ENCODE results near the gene KIAA1671. TPM values are rescaled to one million over a fixed set of nuclear protein-coding genes. Genes with fewer than 3 reads are reported as not detected.

Gene KIAA1671
- polyA plus RNA-seq, 3 donors = not detected

GRCh38 chr22:25038771-25039170 lies 86.3 kb downstream of the KIAA1671 start:
- Mint-ChIP-seq H3K27ac (no peak overlapping the region), H3K9me3 (no peaks in the 10 kb centered on the region), H3K27me3 (ENCODE audit: low read depth in 3 of 3) (peaks cover 1 to 2% (median 2%) of the 10 kb centered on the region in 3 donors), H3K4me3 (no peak overlapping the region), H3K4me1 (no peaks in the 10 kb centered on the region), H3K36me3 (no peaks in the 10 kb centered on the region)
- Histone ChIP-seq H3K9me3 (replicated peaks in 1 of 2; ENCODE audit: control insufficient read depth in 1 of 2, insufficient read depth in 1 of 2, low read length in 2 of 2) (no peaks in the 10 kb centered on the region), H2AFZ (ENCODE audit: insufficient read depth, low read depth, low read length, poor library complexity, severe bottlenecking) (no peak overlapping the region), H3K4me3 (replicated peaks in 1 of 3; ENCODE audit: low read depth in 2 of 3, low read length in 3 of 3) (no peak overlapping the region), H3K9ac (ENCODE audit: insufficient read depth, low read length, poor library complexity, severe bottlenecking) (no peak overlapping the region), H4K20me1 (ENCODE audit: insufficient read depth, low read length) (no peaks in the 10 kb centered on the region), H3K27ac (ENCODE audit: low read depth in 1 of 2, low read length in 2 of 2) (no peak overlapping the region), H3K36me3 (replicated peaks in 1 of 2; ENCODE audit: control insufficient read depth in 1 of 2, insufficient read depth in 2 of 2, low read length in 2 of 2) (no peaks in the 10 kb centered on the region), H3K4me1 (ENCODE audit: control insufficient read depth in 1 of 2, insufficient read depth in 2 of 2, low read length in 2 of 2) (no peaks in the 10 kb centered on the region), H3K4me2 (replicated peaks; ENCODE audit: extremely low read depth, low read length, poor library complexity, severe bottlenecking) (no peak overlapping the region), H3K79me2 (ENCODE audit: insufficient read depth, low read length) (no peaks in the 10 kb centered on the region), H3K27me3 (ENCODE audit: control insufficient read depth in 2 of 2, insufficient read depth in 2 of 2, low read length in 2 of 2) (no peaks in the 10 kb centered on the region)
- intact Hi-C loops (cut with micrococcal nuclease) = no loop called here
- WGBS (ENCODE audit: insufficient coverage) = 97% methylated on average over 15 of the region's 15 CpGs
- DNase-seq = no peak
- no peak for TF ChIP-seq CTCF (IDR thresholded peaks at IDR 0.05)

GRCh38 chr22:25039255-25039654 lies 86.7 kb downstream of the KIAA1671 start:
- H3K4me1 Mint-ChIP-seq = no peaks in the 10 kb centered on the region
- intact Hi-C loops (cut with micrococcal nuclease) = no loop called here

More at GRCh38 chr22:25039255-25039654, 86.7 kb downstream of the KIAA1671 start:
- Mint-ChIP-seq H3K4me3 (no peak overlapping the region), H3K9me3 (no peaks in the 10 kb centered on the region), H3K27me3 (ENCODE audit: low read depth in 3 of 3) (peaks cover 1 to 2% (median 2%) of the 10 kb centered on the region in 3 donors), H3K36me3 (no peaks in the 10 kb centered on the region), H3K27ac (no peak overlapping the region)
- no peak for DNase-seq
- Histone ChIP-seq H3K4me3 (replicated peaks in 1 of 3; ENCODE audit: low read depth in 2 of 3, low read length in 3 of 3) (no peak overlapping the region), H3K36me3 (replicated peaks in 1 of 2; ENCODE audit: control insufficient read depth in 1 of 2, insufficient read depth in 2 of 2, low read length in 2 of 2) (no peaks in the 10 kb centered on the region), H3K27ac (ENCODE audit: low read depth in 1 of 2, low read length in 2 of 2) (no peak overlapping the region), H4K20me1 (ENCODE audit: insufficient read depth, low read length) (no peaks in the 10 kb centered on the region), H3K4me1 (ENCODE audit: control insufficient read depth in 1 of 2, insufficient read depth in 2 of 2, low read length in 2 of 2) (no peaks in the 10 kb centered on the region), H2AFZ (ENCODE audit: insufficient read depth, low read depth, low read length, poor library complexity, severe bottlenecking) (no peak overlapping the region), H3K27me3 (ENCODE audit: control insufficient read depth in 2 of 2, insufficient read depth in 2 of 2, low read length in 2 of 2) (no peaks in the 10 kb centered on the region), H3K4me2 (replicated peaks; ENCODE audit: extremely low read depth, low read length, poor library complexity, severe bottlenecking) (no peak overlapping the region), H3K79me2 (ENCODE audit: insufficient read depth, low read length) (no peaks in the 10 kb centered on the region), H3K9ac (ENCODE audit: insufficient read depth, low read length, poor library complexity, severe bottlenecking) (no peak overlapping the region), H3K9me3 (replicated peaks in 1 of 2; ENCODE audit: control insufficient read depth in 1 of 2, insufficient read depth in 1 of 2, low read length in 2 of 2) (no peaks in the 10 kb centered on the region)
- no peak for TF ChIP-seq CTCF (IDR thresholded peaks at IDR 0.05)
- WGBS (ENCODE audit: insufficient coverage) = 97% methylated on average over 17 of the region's 17 CpGs

Measured in CD14-positive monocyte (primary cell).